Measurements from ENCODE around the gene EARS2.
"Not testable (repeated sequence)": the region's sequence is repeated elsewhere in the genome, so short reads cannot be mapped to it uniquely, and the experiment has no call there.

Gene EARS2

GRCh38 chr16:23566724-23567123 is 9.6 kb upstream of the EARS2 start:
- DNase-seq, result no peak

- no peak for DNase-seq
Measured at GRCh38 chr16:23564575-23565363, 7.6 kb upstream of the EARS2 start.

- no peak for DNase-seq
Measured at GRCh38 chr16:23563186-23563585, 6.0 kb upstream of the EARS2 start.

GRCh38 chr16:23562505-23562904 is 5.4 kb upstream of the EARS2 start:
- DNase-seq, result no peak

- no peak for DNase-seq
Measured at GRCh38 chr16:23561586-23561985, 4.4 kb upstream of the EARS2 start.

GRCh38 chr16:23557779-23558702 is 891 bp upstream of the EARS2 start:
- DNase-seq, result no peak

GRCh38 chr16:23554536-23554935 is 2.6 kb downstream of the EARS2 start:
- DNase-seq, result no peak

- no peak for DNase-seq
Measured at GRCh38 chr16:23552161-23552560, 5.0 kb downstream of the EARS2 start.

- no peak for DNase-seq
Measured at GRCh38 chr16:23549938-23550337, 7.2 kb downstream of the EARS2 start.

- no peak for DNase-seq
Measured at GRCh38 chr16:23544436-23544835, 12.7 kb downstream of the EARS2 start.

GRCh38 chr16:23540817-23541178 is 16.4 kb downstream of the EARS2 start:
- not testable (repeated sequence) for DNase-seq

GRCh38 chr16:23539984-23540816 is 16.9 kb downstream of the EARS2 start:
- DNase-seq, result no peak

GRCh38 chr16:23538919-23539278 is 18.3 kb downstream of the EARS2 start:
- no peak for DNase-seq

GRCh38 chr16:23537390-23537789 is 19.8 kb downstream of the EARS2 start:
- no peak for DNase-seq

- DNase-seq, result no peak
Measured at GRCh38 chr16:23535901-23536300, 21.2 kb downstream of the EARS2 start.

GRCh38 chr16:23534868-23535860 is 22.0 kb downstream of the EARS2 start:
- no peak for DNase-seq

GRCh38 chr16:23532448-23532847 is 24.7 kb downstream of the EARS2 start:
- no peak for DNase-seq

- DNase-seq, result no peak
Measured at GRCh38 chr16:23530062-23530461, 27.1 kb downstream of the EARS2 start.

- DNase-seq, result no peak
Measured at GRCh38 chr16:23528644-23529310, 28.4 kb downstream of the EARS2 start.

- no peak for DNase-seq
Measured at GRCh38 chr16:23527961-23528643, 29.0 kb downstream of the EARS2 start.

GRCh38 chr16:23524886-23525285 is 32.3 kb downstream of the EARS2 start:
- no peak for DNase-seq

All from NCI-H187 treated with DMSO at 0.1 percent for 48 hours (cell line).